Caco-2 (cell line): ENCODE data around the gene RGS7. TPM values are rescaled to one million over a fixed set of nuclear protein-coding genes. Genes with fewer than 3 reads are reported as not detected.

Experiments used
- BruUV-seq: library from RNA; stranded (reverse); fragments of 400-500 nt; replicated peaks from 2 replicates; lab custom pipeline; 2021; lab: Mats Ljungman, UMichigan
- CTCF ChIA-PET: fragments of 300-600 bp; sonication (Branson Sonifier 250); formaldehyde crosslinking; loops from one replicate; lab custom pipeline; 2022; ENCODE audit warnings: antibody characterized with exemption; lab: Charles Lee
- POLR2A ChIA-PET: fragments of 300-600 bp; sonication (Branson Sonifier 250); formaldehyde crosslinking; loops from one replicate; lab custom pipeline; 2022; ENCODE audit warnings: antibody characterized with exemption; lab: Charles Lee
- DNase-seq, 2 experiments: peaks; one replicate each; pipeline versions ENCODE4 v3.0.0 to v3.0.0-alpha.2; 2020 to 2022
- H3K27me3 ChIP-seq: replicated peaks from 2 replicates; pipeline ENCODE4 v1.6.0; 2011; ENCODE audit warnings: low read length; ENCODE audit not compliant: control insufficient read depth, insufficient read depth
- H3K36me3 ChIP-seq: 2 replicates; pipeline ENCODE4 v1.5.1; 2011; ENCODE audit warnings: low read length; ENCODE audit not compliant: control insufficient read depth, insufficient read depth
- H3K4me1 ChIP-seq: fragments of 250-450 bp; sonication (Bioruptor Pico); 2 replicates; pipeline ENCODE4 v1.5.1; 2020; ENCODE audit warnings: mild to moderate bottlenecking
- H3K4me3 ChIP-seq: 2 replicates; pipeline ENCODE4 v1.5.1; 2011; ENCODE audit warnings: low read depth, mild to moderate bottlenecking, control low read depth, low read length
- H3K9me3 ChIP-seq: fragments of 250-450 bp; sonication (Bioruptor Pico); 2 replicates; pipeline ENCODE4 v1.5.1; 2020; ENCODE audit warnings: mild to moderate bottlenecking, moderate library complexity
- H3K27ac Mint-ChIP-seq: one replicate; pipeline ENCODE4 v1.8.0; 2022; ENCODE audit warnings: mixed read lengths; ENCODE audit not compliant: unreplicated experiment
- H3K27me3 Mint-ChIP-seq: one replicate; pipeline ENCODE4 v1.8.0; 2022; ENCODE audit warnings: mixed read lengths; ENCODE audit not compliant: insufficient read depth, unreplicated experiment
- H3K36me3 Mint-ChIP-seq: one replicate; pipeline ENCODE4 v1.8.0; 2022; ENCODE audit warnings: mild to moderate bottlenecking, mixed read lengths; ENCODE audit not compliant: insufficient read depth, unreplicated experiment
- H3K4me1 Mint-ChIP-seq: one replicate; pipeline ENCODE4 v1.8.0; 2022; ENCODE audit warnings: low read depth, mixed read lengths; ENCODE audit not compliant: unreplicated experiment
- H3K4me3 Mint-ChIP-seq: one replicate; pipeline ENCODE4 v1.8.0; 2022; ENCODE audit warnings: mild to moderate bottlenecking, moderate library complexity, mixed read lengths; ENCODE audit not compliant: unreplicated experiment
- H3K9me3 Mint-ChIP-seq: one replicate; pipeline ENCODE4 v1.8.0; 2022; ENCODE audit warnings: mixed read lengths; ENCODE audit not compliant: unreplicated experiment
- intact Hi-C: fragments of 100-400 bp; cut with micrococcal nuclease; formaldehyde crosslinking; loops from one replicate; pipeline ENCODE4 v1.10.0; 2022; ENCODE audit not compliant: unreplicated experiment
- microRNA-seq: library from miRNA; unstranded; fragments of <30 nt; microRNA quantifications from one replicate; pipeline ENCODE4 v1.2.0, GENCODE V29; 2022
- total RNA-seq: library from RNA; stranded (reverse); gene quantifications from 2 replicates; pipeline ENCODE4 v1.2.3, GENCODE V29; 2022
- TF ChIP-seq, protein P1 (sequence below), 2 experiments: fragments of 200-600 bp in 1 of 2; IDR thresholded peaks; 1 replicate in 1 of 2; 2 replicates in 1 of 2; pipeline versions ENCODE4 v1.5.1 to v1.8.0; 2011 to 2022; ENCODE audit warnings: antibody characterized with exemption in 1 of 2, control low read depth in 1 of 2, inconsistent platforms in 1 of 2, low read depth in 1 of 2, low read length in 1 of 2, mild to moderate bottlenecking in 1 of 2, moderate library complexity in 1 of 2; ENCODE audit not compliant: insufficient read depth in 1 of 2, severe bottlenecking in 1 of 2, unreplicated experiment in 1 of 2

RGS7 gene
- total RNA-seq, 1 experiment from 2014 or later = not detected

DNA sequence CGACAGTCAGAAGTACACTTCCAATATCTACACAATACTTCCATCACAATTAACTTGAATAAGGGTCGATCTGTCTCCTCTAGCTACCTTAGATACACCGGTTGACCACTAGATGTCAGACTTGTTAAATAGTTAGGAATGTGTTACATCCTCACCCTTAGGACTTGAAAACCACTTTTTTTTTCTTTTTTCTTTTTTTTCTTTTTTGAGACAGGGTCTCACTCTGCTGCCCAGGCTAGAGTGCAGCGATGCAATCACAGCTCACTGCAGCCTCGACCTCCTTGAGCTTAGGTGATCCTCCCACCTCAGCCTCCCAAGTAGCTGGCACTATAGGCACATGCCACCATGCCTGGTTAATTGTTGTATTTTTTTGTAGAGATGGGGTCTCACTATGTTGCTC is 624.6 kb downstream of the RGS7 start:
- Histone ChIP-seq H3K9me3 (no peaks in the 10 kb centered on the region), H3K4me3 (no peak overlapping the region), H3K36me3 (no peaks in the 10 kb centered on the region), H3K27me3 (no peaks in the 10 kb centered on the region), H3K4me1 (no peaks in the 10 kb centered on the region)
- peak in 1 of 2 experiments; percentile 40 for DNase-seq
- Mint-ChIP-seq H3K4me3 (no peak overlapping the region), H3K27me3 (no peaks in the 10 kb centered on the region), H3K27ac (no peak overlapping the region), H3K4me1 (no peaks in the 10 kb centered on the region), H3K9me3 (no peaks in the 10 kb centered on the region), H3K36me3 (no peaks in the 10 kb centered on the region)
- BruUV-seq = no TSS peak
- ChIA-PET POLR2A (no interaction called here), CTCF (interaction anchor here (0.6 to 1.5 kb wide), 7 partner anchors 51 to 218 kb away, joined by 3 to 7 read pairs (median 5); no protein-coding TSS in a partner anchor)
- TF ChIP-seq, protein P1, sequence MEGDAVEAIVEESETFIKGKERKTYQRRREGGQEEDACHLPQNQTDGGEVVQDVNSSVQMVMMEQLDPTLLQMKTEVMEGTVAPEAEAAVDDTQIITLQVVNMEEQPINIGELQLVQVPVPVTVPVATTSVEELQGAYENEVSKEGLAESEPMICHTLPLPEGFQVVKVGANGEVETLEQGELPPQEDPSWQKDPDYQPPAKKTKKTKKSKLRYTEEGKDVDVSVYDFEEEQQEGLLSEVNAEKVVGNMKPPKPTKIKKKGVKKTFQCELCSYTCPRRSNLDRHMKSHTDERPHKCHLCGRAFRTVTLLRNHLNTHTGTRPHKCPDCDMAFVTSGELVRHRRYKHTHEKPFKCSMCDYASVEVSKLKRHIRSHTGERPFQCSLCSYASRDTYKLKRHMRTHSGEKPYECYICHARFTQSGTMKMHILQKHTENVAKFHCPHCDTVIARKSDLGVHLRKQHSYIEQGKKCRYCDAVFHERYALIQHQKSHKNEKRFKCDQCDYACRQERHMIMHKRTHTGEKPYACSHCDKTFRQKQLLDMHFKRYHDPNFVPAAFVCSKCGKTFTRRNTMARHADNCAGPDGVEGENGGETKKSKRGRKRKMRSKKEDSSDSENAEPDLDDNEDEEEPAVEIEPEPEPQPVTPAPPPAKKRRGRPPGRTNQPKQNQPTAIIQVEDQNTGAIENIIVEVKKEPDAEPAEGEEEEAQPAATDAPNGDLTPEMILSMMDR (IDR thresholded peaks at IDR 0.05; ENCODE audit: insufficient read depth in 1 of 2, low read depth in 1 of 2, low read length in 1 of 2, severe bottlenecking in 1 of 2, unreplicated experiment in 1 of 2) = peak; percentile 71 to 72
- intact Hi-C loops = loop anchor here (1.0 to 5.0 kb wide), 5 partner anchors 75 to 768 kb away; no protein-coding TSS in a partner anchor

Small RNA genes within 50 kb of the gene (microRNA-seq; reads per million reads assigned to microRNA genes)
- gene MIR3123 = not detected

Other genes starting within 250 kb of the RGS7 start
- gene FH, start 162.6 kb upstream of the RGS7 start, total RNA-seq = 105 and 108 TPM in 2 replicates
- not detected in 2 replicates for gene KMO, start 175.2 kb upstream of the RGS7 start, total RNA-seq